Glutamatergic neuron (in vitro differentiated cells): ENCODE data around the gene LAPTM4A. TPM values are rescaled to one million over a fixed set of nuclear protein-coding genes. Genes with fewer than 3 reads are reported as not detected.

Experiments
- DNase-seq: peaks from one replicate; pipeline ENCODE4 v3.0.0; 2022
- H3K27ac Mint-ChIP-seq: one replicate; pipeline ENCODE4 v1.8.0; 2020; ENCODE audit warnings: mild to moderate bottlenecking, mixed read lengths, inconsistent platforms; ENCODE audit not compliant: unreplicated experiment
- H3K27me3 Mint-ChIP-seq: one replicate; pipeline ENCODE4 v1.8.0; 2020; ENCODE audit warnings: mild to moderate bottlenecking, moderate library complexity, mixed read lengths, inconsistent platforms; ENCODE audit not compliant: unreplicated experiment
- H3K36me3 Mint-ChIP-seq: one replicate; pipeline ENCODE4 v1.8.0; 2020; ENCODE audit warnings: mild to moderate bottlenecking, mixed read lengths, inconsistent platforms; ENCODE audit not compliant: unreplicated experiment
- H3K4me1 Mint-ChIP-seq: one replicate; pipeline ENCODE4 v1.8.0; 2020; ENCODE audit warnings: mild to moderate bottlenecking, low read depth, mixed read lengths, inconsistent platforms; ENCODE audit not compliant: unreplicated experiment
- H3K4me3 Mint-ChIP-seq: one replicate; pipeline ENCODE4 v1.8.0; 2020; ENCODE audit warnings: mild to moderate bottlenecking, mixed read lengths, inconsistent platforms; ENCODE audit not compliant: unreplicated experiment
- H3K9me3 Mint-ChIP-seq: one replicate; pipeline ENCODE4 v1.8.0; 2020; ENCODE audit warnings: mild to moderate bottlenecking, moderate library complexity, mixed read lengths, inconsistent platforms; ENCODE audit not compliant: unreplicated experiment
- total RNA-seq: library from RNA; stranded (reverse); fragmentation: NEBNext Ultra II Directional; extraction: Animal tissue kit (Norgen Biotek cat#: 25700); gene quantifications from one replicate; pipeline ENCODE4 v1.2.1, GENCODE V29; 2021; ENCODE audit not compliant: unreplicated experiment
- TF ChIP-seq, protein P1 (sequence below): fragments of 200-600 bp; sonication (generic); IDR thresholded peaks from one replicate; pipeline ENCODE4 v1.5.0; 2021; ENCODE audit not compliant: partially characterized antibody, unreplicated experiment

LAPTM4A gene
- total RNA-seq, 1 donor from 2014 or later: 147 TPM

GRCh38 chr2:20013126-20013849, 38.1 kb downstream of the LAPTM4A start:
- Mint-ChIP-seq H3K4me1 (peaks cover 3% of the 10 kb centered on the region), H3K36me3 (peaks cover 10% of the 10 kb centered on the region), H3K4me3 (peak overlapping the region; percentile 89), H3K27ac (no peak overlapping the region), H3K27me3 (peaks cover 19% of the 10 kb centered on the region), H3K9me3 (peaks cover 3% of the 10 kb centered on the region)
- no peak for DNase-seq
- TF ChIP-seq, protein P1, sequence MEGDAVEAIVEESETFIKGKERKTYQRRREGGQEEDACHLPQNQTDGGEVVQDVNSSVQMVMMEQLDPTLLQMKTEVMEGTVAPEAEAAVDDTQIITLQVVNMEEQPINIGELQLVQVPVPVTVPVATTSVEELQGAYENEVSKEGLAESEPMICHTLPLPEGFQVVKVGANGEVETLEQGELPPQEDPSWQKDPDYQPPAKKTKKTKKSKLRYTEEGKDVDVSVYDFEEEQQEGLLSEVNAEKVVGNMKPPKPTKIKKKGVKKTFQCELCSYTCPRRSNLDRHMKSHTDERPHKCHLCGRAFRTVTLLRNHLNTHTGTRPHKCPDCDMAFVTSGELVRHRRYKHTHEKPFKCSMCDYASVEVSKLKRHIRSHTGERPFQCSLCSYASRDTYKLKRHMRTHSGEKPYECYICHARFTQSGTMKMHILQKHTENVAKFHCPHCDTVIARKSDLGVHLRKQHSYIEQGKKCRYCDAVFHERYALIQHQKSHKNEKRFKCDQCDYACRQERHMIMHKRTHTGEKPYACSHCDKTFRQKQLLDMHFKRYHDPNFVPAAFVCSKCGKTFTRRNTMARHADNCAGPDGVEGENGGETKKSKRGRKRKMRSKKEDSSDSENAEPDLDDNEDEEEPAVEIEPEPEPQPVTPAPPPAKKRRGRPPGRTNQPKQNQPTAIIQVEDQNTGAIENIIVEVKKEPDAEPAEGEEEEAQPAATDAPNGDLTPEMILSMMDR: no peak

DNA sequence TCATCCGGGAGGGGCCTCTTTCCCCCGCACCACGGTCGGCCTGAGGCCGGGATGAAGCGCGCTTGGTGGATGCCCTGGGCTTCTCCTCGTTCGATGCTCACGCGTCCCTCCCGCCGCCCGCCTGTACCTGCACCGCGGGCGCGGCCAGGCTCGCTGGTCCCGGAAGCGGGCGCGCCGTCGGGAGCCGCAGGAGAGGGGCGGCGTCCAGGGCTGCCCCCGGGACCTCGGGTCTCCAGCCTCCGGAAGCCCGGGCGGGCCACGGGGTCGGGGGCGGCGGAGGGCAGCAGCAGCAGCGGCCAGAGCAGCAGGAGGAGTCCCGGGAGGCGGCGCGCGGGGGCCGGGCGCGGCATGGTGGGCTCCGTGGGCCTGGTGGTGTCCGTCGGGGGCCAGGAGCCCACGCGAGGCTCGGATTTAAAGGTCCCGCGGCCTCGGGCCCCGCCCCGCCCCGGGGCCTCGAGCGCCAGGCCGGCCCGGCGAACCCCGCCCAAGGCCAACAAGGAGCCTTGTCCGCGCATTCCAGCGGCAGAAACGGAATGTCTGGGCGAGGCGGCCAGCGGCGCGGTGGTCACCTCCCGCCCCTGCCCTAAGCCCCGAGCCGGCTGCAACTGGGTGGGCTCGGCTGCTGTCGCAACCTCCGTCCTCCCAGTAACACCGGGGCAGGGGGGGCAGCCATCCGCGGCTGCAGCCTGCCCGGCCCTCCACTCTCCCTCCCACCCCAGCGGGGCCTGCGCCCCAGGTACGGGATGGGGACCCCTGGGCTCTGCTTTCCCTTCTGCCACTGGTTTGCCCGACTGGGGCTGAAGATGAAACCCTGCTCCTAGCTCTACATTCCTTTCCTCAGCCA, 38.9 kb downstream of the LAPTM4A start, which contains the start of gene MATN3:
TSS of gene MATN3 (minus strand) at position 387 of the 844 bp plus-strand sequence. CDS start at position 350, 37 bp downstream.
- Mint-ChIP-seq H3K36me3 (peaks cover 10% of the 10 kb centered on the region), H3K27me3 (peaks cover 19% of the 10 kb centered on the region), H3K9me3 (peaks cover 3% of the 10 kb centered on the region), H3K4me3 (peak within 1 kb of the TSS; percentile 89), H3K4me1 (peaks cover 3% of the 10 kb centered on the region), H3K27ac (no peak within 1 kb of the TSS)
- TF ChIP-seq, protein P1: no peak
- peak; percentile 48 for DNase-seq

DNA sequence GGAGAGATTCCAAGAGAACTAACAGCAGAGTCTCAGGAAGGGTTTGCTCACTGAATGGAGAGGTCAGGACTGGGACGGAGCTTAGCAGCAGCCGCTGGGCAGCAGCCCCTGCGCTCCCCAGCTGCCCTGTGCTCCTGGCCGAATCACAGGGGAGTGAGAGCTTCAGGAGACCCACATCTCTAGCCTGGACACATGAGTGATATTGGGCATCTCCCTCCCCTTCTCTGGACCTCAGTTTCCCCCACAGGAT, 39.5 kb downstream of the LAPTM4A start:
- Mint-ChIP-seq H3K9me3 (peaks cover 3% of the 10 kb centered on the region), H3K4me3 (peak overlapping the region; percentile 82), H3K27me3 (peaks cover 19% of the 10 kb centered on the region), H3K4me1 (peaks cover 3% of the 10 kb centered on the region), H3K27ac (no peak overlapping the region), H3K36me3 (peaks cover 10% of the 10 kb centered on the region)
- TF ChIP-seq, protein P1: no peak
- DNase-seq: no peak

- H3K27ac Mint-ChIP-seq: no peak overlapping the region
- TF ChIP-seq, protein P1: no peak
- no peak for DNase-seq
- H3K4me3 Mint-ChIP-seq: peak overlapping the region; percentile 82
- peaks cover 3% of the 10 kb centered on the region for H3K9me3 Mint-ChIP-seq
- H3K27me3 Mint-ChIP-seq: peaks cover 19% of the 10 kb centered on the region
- H3K36me3 Mint-ChIP-seq: peaks cover 10% of the 10 kb centered on the region
- peaks cover 3% of the 10 kb centered on the region for H3K4me1 Mint-ChIP-seq
These were observed 40.0 kb downstream of the LAPTM4A start for GRCh38 chr2:20011276-20012031.
